Small intestine (tissue), 16 donors: ENCODE measurements around the gene DYDC1. TPM values are rescaled to one million over a fixed set of nuclear protein-coding genes. Genes with fewer than 3 reads are reported as not detected.

Experiments used
- DNase-seq, 2 donors: peaks; one replicate each; pipeline versions ENCODE4 v3.0.0 to v3.0.0-alpha.2; 2013
- FAIRE-seq: peaks from 2 replicates; lab custom pipeline; 2012; peaks lifted over from hg19 to GRCh38; lab: Jason Lieb, UNC
- H3K27ac ChIP-seq, 3 donors: one replicate each; pipeline ENCODE4 v1.5.1; 2013; ENCODE audit warnings: low read length in 2 of 3, mild to moderate bottlenecking in 2 of 3, control low read depth in 1 of 3, inconsistent platforms in 1 of 3, low read depth in 1 of 3, moderate library complexity in 1 of 3
- H3K27me3 ChIP-seq, 3 donors: one replicate each; pipeline ENCODE4 v1.6.1; 2013; ENCODE audit warnings: low read length in 3 of 3, inconsistent platforms in 1 of 3; ENCODE audit not compliant: control insufficient read depth in 3 of 3, insufficient read depth in 3 of 3
- H3K36me3 ChIP-seq, 3 donors: one replicate each; pipeline ENCODE4 v1.6.1; 2013; ENCODE audit warnings: low read length in 3 of 3, inconsistent platforms in 1 of 3, low read depth in 1 of 3, mild to moderate bottlenecking in 1 of 3, moderate library complexity in 1 of 3; ENCODE audit not compliant: control insufficient read depth in 3 of 3, insufficient read depth in 2 of 3
- H3K4me1 ChIP-seq, 3 donors: one replicate each; pipeline ENCODE4 v1.6.1; 2013; ENCODE audit warnings: low read length in 2 of 3, inconsistent platforms in 1 of 3, low read depth in 1 of 3, mild to moderate bottlenecking in 1 of 3, moderate library complexity in 1 of 3; ENCODE audit not compliant: control insufficient read depth in 3 of 3, insufficient read depth in 2 of 3
- H3K4me3 ChIP-seq, 3 donors: one replicate each; pipeline ENCODE4 v1.5.1; 2013; ENCODE audit warnings: low read length in 3 of 3, control low read depth in 1 of 3, inconsistent platforms in 1 of 3, low read depth in 1 of 3, mild to moderate bottlenecking in 1 of 3, moderate library complexity in 1 of 3
- H3K9me3 ChIP-seq, 2 donors: one replicate each; pipeline ENCODE4 v1.6.1; 2013; ENCODE audit warnings: low read depth in 1 of 2, low read length in 1 of 2; ENCODE audit not compliant: control insufficient read depth in 2 of 2, insufficient read depth in 1 of 2
- WGBS, 3 donors: extraction: QIAGEN DNeasy Blood & Tissue Kit; methylation state at CpG; one replicate each; pipeline ENCODE4 v1.1.7; 2013; 5-methylcytosine and 5-hydroxymethylcytosine counted together
- long read RNA-seq, 10 donors: transcript quantifications; one replicate each; lab custom pipeline, GENCODE V29; 2026
- polyA plus RNA-seq, 4 donors: library from polyadenylated mRNA; stranded (reverse) in 3 of 4; unstranded in 1 of 4; fragments of 200-250 nt in 3 of 4; fragments of 120-200 nt in 1 of 4; gene quantifications; one replicate each; pipeline versions ENCODE4 v1.2.1 to v1.2.3, GENCODE V29; 2013
- donor health status: healthy with polysubstance abuse.
- donor health status: control.
- donor health status: control.
- donor health status: Bipolar disorder and iron deficiency.
- donor health status: healthy.

The DYDC1 gene
- not detected for polyA plus RNA-seq
- long read RNA-seq, donor 1: 0 reads
- long read RNA-seq, donor 2: 0 reads
- long read RNA-seq, donor 3: 0 reads
- long read RNA-seq, donor 4: 0 reads
- long read RNA-seq, donor 5: 0 reads
- long read RNA-seq, donor 6: 0 reads
- long read RNA-seq, donor 7: 0 reads
- long read RNA-seq, donor 8: 0 reads
- long read RNA-seq, donor 9: 0 reads
- long read RNA-seq, donor 10: 0 reads

GRCh38 chr10:80356563-80356988 is at the start of gene DYDC1, which contains the start of gene DYDC2:
Gene DYDC1, minus strand, starts transcription at chr10:80356755. Its CDS starts 4,154 bp downstream, at chr10:80352601.
Gene DYDC2, plus strand, starts transcription at chr10:80356781. Its CDS starts 5,663 bp downstream, at chr10:80362444.
- Histone ChIP-seq H3K36me3 (no peaks in the 10 kb centered on the region), H3K9me3 (no peaks in the 10 kb centered on the region), H3K27ac (no peak within 1 kb of the TSS), H3K27me3 (peaks cover 0 to 15% (median 8%) of the 10 kb centered on the region in 3 donors), H3K4me1 (peaks cover 0 to 3% (median 0%) of the 10 kb centered on the region in 3 donors), H3K4me3 (peak within 1 kb of the TSS; percentile 23 to 42 (median 40))
- DNase-seq (peak; percentile 53 to 79), FAIRE-seq (no peak)
- WGBS, 3 donors: 1 to 5% (median 2%) methylated on average over 38 to 43 of the region's 43 CpGs

GRCh38 chr10:80406204-80406603 is 49.6 kb upstream of the DYDC1 start:
- Histone ChIP-seq H3K27me3 (no peaks in the 10 kb centered on the region), H3K27ac (peak overlapping the region in 2 of 3 donors; percentile 25 to 37), H3K4me3 (no peak overlapping the region), H3K4me1 (peaks cover 0 to 34% (median 5%) of the 10 kb centered on the region in 3 donors), H3K9me3 (no peaks in the 10 kb centered on the region), H3K36me3 (peaks cover 0 to 1% (median 0%) of the 10 kb centered on the region in 3 donors)
- WGBS, 3 donors: 54 to 59% (median 57%) methylated on average over 4 of the region's 4 CpGs
- DNase-seq (peak in 1 of 2 donors; percentile 25), FAIRE-seq (no peak)

- FAIRE-seq: no peak
- H3K9me3 ChIP-seq: no peaks in the 10 kb centered on the region
- WGBS, 3 donors: 66 to 94% (median 82%) methylated on average over 4 of the region's 4 CpGs
- no peak for DNase-seq
- H3K4me3 ChIP-seq: no peak overlapping the region
- no peak overlapping the region for H3K27ac ChIP-seq
- no peaks in the 10 kb centered on the region for H3K36me3 ChIP-seq
- H3K27me3 ChIP-seq: no peaks in the 10 kb centered on the region
- peaks cover 0 to 28% (median 0%) of the 10 kb centered on the region in 3 donors for H3K4me1 ChIP-seq
Measured at GRCh38 chr10:80405626-80406025, 49.1 kb upstream of the DYDC1 start.

- WGBS, 3 donors: 57 to 97% (median 86%) methylated on average over 1 of the region's 1 CpG
- FAIRE-seq: no peak
Measured at GRCh38 chr10:80405035-80405434, 48.5 kb upstream of the DYDC1 start.

GRCh38 chr10:80400136-80400804 is 43.7 kb upstream of the DYDC1 start:
- Histone ChIP-seq H3K4me3 (no peak overlapping the region), H3K27ac (no peak overlapping the region), H3K9me3 (no peaks in the 10 kb centered on the region), H3K4me1 (no peaks in the 10 kb centered on the region), H3K36me3 (no peaks in the 10 kb centered on the region), H3K27me3 (no peaks in the 10 kb centered on the region)
- 59 to 67% (median 63%) methylated on average over 8 of the region's 8 CpGs for WGBS, 3 donors
- DNase-seq (no peak), FAIRE-seq (no peak)

More at GRCh38 chr10:80405035-80405434, 48.5 kb upstream of the DYDC1 start:
- no peaks in the 10 kb centered on the region for H3K9me3 ChIP-seq
- no peak overlapping the region for H3K4me3 ChIP-seq
- H3K36me3 ChIP-seq: no peaks in the 10 kb centered on the region
- H3K4me1 ChIP-seq: peaks cover 0 to 23% (median 0%) of the 10 kb centered on the region in 3 donors
- DNase-seq: no peak
- no peaks in the 10 kb centered on the region for H3K27me3 ChIP-seq
- H3K27ac ChIP-seq: no peak overlapping the region

GRCh38 chr10:80397014-80397413 is 40.5 kb upstream of the DYDC1 start:
- Histone ChIP-seq H3K9me3 (no peaks in the 10 kb centered on the region), H3K27me3 (no peaks in the 10 kb centered on the region), H3K36me3 (no peaks in the 10 kb centered on the region), H3K4me1 (peaks cover 0 to 2% (median 0%) of the 10 kb centered on the region in 3 donors), H3K27ac (no peak overlapping the region), H3K4me3 (no peak overlapping the region)
- 88 to 92% (median 90%) methylated on average over 2 of the region's 2 CpGs for WGBS, 3 donors
- no peak for DNase-seq
- FAIRE-seq: no peak

- Histone ChIP-seq H3K4me1 (peaks cover 0 to 5% (median 0%) of the 10 kb centered on the region in 3 donors), H3K36me3 (no peaks in the 10 kb centered on the region), H3K27ac (no peak overlapping the region), H3K4me3 (no peak overlapping the region), H3K27me3 (no peaks in the 10 kb centered on the region), H3K9me3 (no peaks in the 10 kb centered on the region)
- DNase-seq: no peak
- WGBS, 3 donors: 50 to 80% (median 61%) methylated on average over 2 of the region's 2 CpGs
- no peak for FAIRE-seq
Measured at GRCh38 chr10:80394358-80394916, 37.9 kb upstream of the DYDC1 start.

- no peaks in the 10 kb centered on the region for H3K27me3 ChIP-seq
- H3K4me1 ChIP-seq: peaks cover 0 to 5% (median 4%) of the 10 kb centered on the region in 3 donors
- H3K27ac ChIP-seq: no peak overlapping the region
- H3K9me3 ChIP-seq: no peaks in the 10 kb centered on the region
- H3K4me3 ChIP-seq: no peak overlapping the region
- H3K36me3 ChIP-seq: no peaks in the 10 kb centered on the region
- FAIRE-seq (no peak), DNase-seq (no peak)
- 78 to 86% (median 78%) methylated on average over 6 of the region's 6 CpGs for WGBS, 3 donors
Measured at GRCh38 chr10:80392250-80392649, 35.7 kb upstream of the DYDC1 start.
